Keratinocyte (primary cell): ENCODE measurements around the gene PODN. TPM values are rescaled to one million over a fixed set of nuclear protein-coding genes. Genes with fewer than 3 reads are reported as not detected.

ENCODE experiments used
- DNase-seq: peaks from one replicate; pipeline ENCODE4 v3.0.0-alpha.2; 2011; ENCODE audit warnings: low read depth, missing footprints, low spot score
- FAIRE-seq: peaks from 2 replicates; lab custom pipeline; 2011; peaks lifted over from hg19 to GRCh38; lab: Jason Lieb, UNC
- H2AFZ ChIP-seq: 2 replicates; pipeline ENCODE4 v1.6.0; 2012; ENCODE audit warnings: low read length, control low read depth, inconsistent platforms; ENCODE audit not compliant: control insufficient read depth
- H3K27ac ChIP-seq: 2 replicates; pipeline ENCODE4 v1.5.1; 2011; ENCODE audit warnings: low read length; ENCODE audit not compliant: control insufficient read depth, insufficient read depth
- H3K27me3 ChIP-seq: 3 replicates; pipeline ENCODE4 v1.6.0; 2011; ENCODE audit warnings: low read length; ENCODE audit not compliant: control insufficient read depth, insufficient read depth; ENCODE audit errors: extremely low read depth
- H3K36me3 ChIP-seq, 2 experiments: 2 replicates in 1 of 2; 3 replicates in 1 of 2; pipeline ENCODE4 v1.5.1; 2011; ENCODE audit warnings: low read length in 2 of 2, mild to moderate bottlenecking in 1 of 2; ENCODE audit not compliant: control insufficient read depth in 2 of 2, insufficient read depth in 2 of 2; ENCODE audit errors: extremely low read depth in 1 of 2
- H3K4me1 ChIP-seq: 3 replicates; pipeline ENCODE4 v1.5.1; 2011; ENCODE audit warnings: low read length; ENCODE audit not compliant: control insufficient read depth, insufficient read depth; ENCODE audit errors: extremely low read depth
- H3K4me2 ChIP-seq: 3 replicates; pipeline ENCODE4 v1.6.0; 2011; ENCODE audit warnings: low read depth, low read length; ENCODE audit not compliant: control insufficient read depth, insufficient read depth; ENCODE audit errors: extremely low read depth
- H3K4me3 ChIP-seq, 3 experiments: fragments of 200-600 bp in 1 of 3; sonication (generic) in 1 of 3; 2 replicates in 2 of 3; 3 replicates in 1 of 3; pipeline ENCODE4 v1.5.1; 2011 to 2016; ENCODE audit warnings: low read length in 3 of 3, mild to moderate bottlenecking in 3 of 3, control low read depth in 2 of 3, inconsistent platforms in 1 of 3, low read depth in 1 of 3, mixed read lengths in 1 of 3, mixed run types in 1 of 3, moderate library complexity in 1 of 3; ENCODE audit not compliant: control insufficient read depth in 2 of 3, insufficient read depth in 2 of 3; ENCODE audit errors: extremely low read depth in 1 of 3
- H3K79me2 ChIP-seq: 2 replicates; pipeline ENCODE4 v1.6.0; 2012; ENCODE audit warnings: low read length; ENCODE audit not compliant: control insufficient read depth, insufficient read depth
- H3K9ac ChIP-seq: 3 replicates; pipeline ENCODE4 v1.6.0; 2011; ENCODE audit warnings: low read length; ENCODE audit not compliant: control insufficient read depth, insufficient read depth; ENCODE audit errors: extremely low read depth
- H3K9me1 ChIP-seq: 3 replicates; pipeline ENCODE4 v1.6.0; 2011; ENCODE audit warnings: low read length; ENCODE audit not compliant: control insufficient read depth, insufficient read depth; ENCODE audit errors: extremely low read depth
- H3K9me3 ChIP-seq: 2 replicates; pipeline ENCODE4 v1.5.1; 2012; ENCODE audit warnings: low read depth, low read length; ENCODE audit not compliant: control insufficient read depth
- H4K20me1 ChIP-seq: 3 replicates; pipeline ENCODE4 v1.6.0; 2011; ENCODE audit warnings: low read length; ENCODE audit not compliant: control insufficient read depth, insufficient read depth; ENCODE audit errors: extremely low read depth
- CTCF ChIP-seq, 3 experiments: IDR thresholded peaks in 1 of 3; conservative IDR thresholded peaks in 1 of 3; optimal IDR thresholded peaks in 1 of 3; 2 replicates in 2 of 3; 3 replicates in 1 of 3; pipeline versions ENCODE3 to v1.5.1; 2011; ENCODE audit warnings: low read length in 3 of 3, mild to moderate bottlenecking in 3 of 3, moderate library complexity in 2 of 3, control low read depth in 1 of 3, inconsistent platforms in 1 of 3; ENCODE audit not compliant: insufficient read depth in 2 of 3; ENCODE audit errors: extremely low read depth in 1 of 3
- EZH2 ChIP-seq: IDR thresholded peaks from one replicate; pipeline ENCODE4 v1.6.1; 2012; ENCODE audit warnings: inconsistent platforms, mild to moderate bottlenecking, low read length, moderate library complexity
- dilution Hi-C: fragments of 300-500 bp; cut with MboI; formaldehyde crosslinking; loops from one replicate; pipeline ENCODE4 v1.7.0; 2020; ENCODE audit warnings: low sequenced_read_pairs; ENCODE audit not compliant: extremely low pct_ligation_motif_present
- polyA plus RNA-seq, 5 experiments: library from polyadenylated mRNA; depleted of rRNA in 3 of 5; stranded (reverse) in 3 of 5; stranded (forward) in 1 of 5; unstranded in 1 of 5; fragments of >200 nt; gene quantifications; 1 replicate in 1 of 5; 2 replicates in 3 of 5; 3 replicates in 1 of 5; pipeline versions ENCODE4 v1.2.1 to v1.2.3, GENCODE V29; 2011 to 2012; ENCODE audit warnings: missing spikeins in 2 of 5, low read depth in 1 of 5, low replicate concordance in 1 of 5

PODN gene
- polyA plus RNA-seq, 1 donor (not counting 4 experiments of a cell fraction or from before 2014, with no cell fraction given) = not detected

- no peaks in the 10 kb centered on the region for H3K79me2 ChIP-seq
- peaks cover 11% of the 10 kb centered on the region for H3K4me1 ChIP-seq
- dilution Hi-C loops = no loop called here
- TF ChIP-seq CTCF (optimal IDR thresholded peaks at IDR 0.05 in 1 of 3, IDR thresholded peaks at IDR 0.05 in 1 of 3, conservative IDR thresholded peaks at IDR 0.05 in 1 of 3; ENCODE audit: extremely low read depth in 1 of 3, insufficient read depth in 2 of 3, low read length in 3 of 3) (no peak), EZH2 (no peak)
- no peak overlapping the region for H3K27ac ChIP-seq
- no peaks in the 10 kb centered on the region for H3K27me3 ChIP-seq
- H3K9ac ChIP-seq = no peak overlapping the region
- no peak for DNase-seq
- H4K20me1 ChIP-seq = no peaks in the 10 kb centered on the region
- H3K4me2 ChIP-seq = no peak overlapping the region
- FAIRE-seq = no peak
- no peaks in the 10 kb centered on the region for H3K9me1 ChIP-seq
- no peak overlapping the region for H3K4me3 ChIP-seq
- H3K9me3 ChIP-seq = no peaks in the 10 kb centered on the region
- no peak overlapping the region for H2AFZ ChIP-seq
- H3K36me3 ChIP-seq = peaks cover 0 to 3% of the 10 kb centered on the region in 2 experiments
These were observed 18.7 kb upstream of the PODN start for GRCh38 chr1:53043271-53043670.

GRCh38 chr1:53044926-53045325, 17.1 kb upstream of the PODN start:
- dilution Hi-C loops = no loop called here
- Histone ChIP-seq H4K20me1 (no peaks in the 10 kb centered on the region), H3K4me3 (no peak overlapping the region), H3K79me2 (no peaks in the 10 kb centered on the region), H3K27me3 (no peaks in the 10 kb centered on the region), H3K4me1 (peaks cover 11% of the 10 kb centered on the region), H3K4me2 (no peak overlapping the region), H3K9me1 (no peaks in the 10 kb centered on the region), H3K36me3 (peaks cover 0 to under 1% of the 10 kb centered on the region in 2 experiments), H3K9me3 (no peaks in the 10 kb centered on the region), H3K27ac (no peak overlapping the region), H2AFZ (no peak overlapping the region), H3K9ac (no peak overlapping the region)
- no peak for TF ChIP-seq EZH2
- no peak for TF ChIP-seq CTCF (optimal IDR thresholded peaks at IDR 0.05 in 1 of 3, IDR thresholded peaks at IDR 0.05 in 1 of 3, conservative IDR thresholded peaks at IDR 0.05 in 1 of 3; ENCODE audit: extremely low read depth in 1 of 3, insufficient read depth in 2 of 3, low read length in 3 of 3)
- no peak for FAIRE-seq
- no peak for DNase-seq
